ENCODE results near the gene RALBP1.

RALBP1 gene

DNA sequence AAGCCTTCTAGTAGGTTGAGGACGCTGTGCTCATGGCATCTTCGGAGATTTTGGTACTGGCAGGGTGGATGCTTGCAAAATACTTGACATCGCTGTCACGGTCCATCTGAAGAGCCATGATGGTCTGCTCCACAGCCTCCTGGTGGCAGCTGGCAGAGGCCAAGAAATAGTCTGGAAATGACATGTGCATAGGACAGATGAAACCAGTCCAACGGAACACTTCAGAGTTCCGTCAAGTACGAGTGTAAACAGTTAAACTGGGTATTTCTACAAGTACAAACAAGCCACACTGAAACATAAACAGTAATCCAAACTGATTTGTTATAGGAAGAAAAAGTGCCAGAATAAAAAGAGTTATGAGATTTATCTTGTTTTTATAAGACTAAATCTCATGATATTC is 72.5 kb downstream of the RALBP1 start:
- no peak for DNase-seq (ENCODE audit: low read depth)

DNA sequence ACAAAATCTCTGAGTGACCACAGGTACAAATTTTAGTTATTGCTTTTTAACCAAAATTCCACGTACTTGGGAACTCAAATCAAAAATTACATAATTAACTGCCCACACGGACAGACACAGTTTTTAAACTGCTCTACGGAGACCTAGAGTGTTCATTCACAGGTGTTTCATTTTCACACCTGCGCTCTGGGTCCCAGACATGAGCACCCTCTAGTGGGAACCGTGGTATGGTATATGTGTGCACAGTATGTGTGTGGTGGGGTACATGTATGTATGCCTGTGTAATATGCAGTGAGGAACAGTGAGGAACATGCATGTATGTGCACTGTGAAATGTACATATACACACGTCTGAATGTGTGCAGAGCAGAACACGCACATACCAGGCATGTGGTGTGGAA is 74.1 kb downstream of the RALBP1 start:
- no peak for DNase-seq (ENCODE audit: low read depth)

DNA sequence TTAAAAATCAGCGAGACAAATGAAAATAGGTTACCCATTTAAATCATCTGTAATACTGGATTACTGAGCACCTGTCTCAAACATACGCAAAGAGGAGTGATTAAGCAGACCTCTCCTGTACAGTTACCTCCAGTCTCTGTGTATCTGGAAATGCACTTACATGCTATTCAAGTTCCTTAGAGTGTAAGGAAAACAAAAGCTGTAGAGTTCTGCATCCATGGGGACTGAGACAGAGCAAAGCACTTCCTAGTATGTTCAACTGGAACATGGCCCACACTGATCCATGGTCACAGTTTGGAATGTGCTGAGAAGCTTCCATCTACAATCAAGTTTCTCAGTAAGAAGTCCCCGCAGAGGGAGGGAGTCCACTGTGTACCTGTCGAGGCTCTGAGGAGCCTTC is 75.1 kb downstream of the RALBP1 start:
- DNase-seq (ENCODE audit: low read depth), result no peak

DNA sequence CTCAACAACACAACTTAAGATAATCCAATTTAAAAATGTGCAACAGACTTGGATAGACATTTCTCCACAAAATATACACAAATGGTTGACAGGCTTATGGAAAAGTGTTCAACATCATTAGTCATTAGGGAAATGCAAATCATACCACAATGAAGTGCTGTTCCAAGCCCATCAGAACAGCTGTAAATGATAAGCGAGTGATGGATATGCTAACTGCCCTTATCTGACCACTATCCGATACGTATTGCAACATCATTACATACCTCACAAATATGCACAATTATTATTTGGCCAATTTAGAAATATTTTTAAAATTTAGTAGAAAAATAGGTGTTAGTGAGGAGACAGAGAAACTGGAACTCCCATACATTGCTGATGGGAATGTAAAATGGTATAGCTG is 76.9 kb downstream of the RALBP1 start:
- no peak for DNase-seq (ENCODE audit: low read depth)

DNA sequence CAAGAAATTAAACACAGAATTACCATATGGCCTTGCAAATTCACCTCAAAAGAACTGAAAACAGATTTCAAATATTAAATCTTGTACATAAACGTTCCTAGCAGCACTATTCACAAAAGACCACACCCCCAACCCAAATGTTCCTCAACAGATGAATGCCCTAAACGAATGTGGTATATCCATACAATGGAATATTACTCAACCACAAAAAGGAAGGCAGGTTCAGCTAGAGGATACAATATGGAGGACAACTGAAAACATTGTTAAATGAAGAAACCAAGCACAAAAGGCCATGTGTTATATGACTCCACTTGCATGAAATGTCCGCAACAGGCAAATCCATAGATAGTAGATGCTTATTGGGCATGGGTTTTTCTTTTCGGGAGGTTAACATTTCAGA is 77.3 kb downstream of the RALBP1 start:
- no peak for DNase-seq (ENCODE audit: low read depth)

DNA sequence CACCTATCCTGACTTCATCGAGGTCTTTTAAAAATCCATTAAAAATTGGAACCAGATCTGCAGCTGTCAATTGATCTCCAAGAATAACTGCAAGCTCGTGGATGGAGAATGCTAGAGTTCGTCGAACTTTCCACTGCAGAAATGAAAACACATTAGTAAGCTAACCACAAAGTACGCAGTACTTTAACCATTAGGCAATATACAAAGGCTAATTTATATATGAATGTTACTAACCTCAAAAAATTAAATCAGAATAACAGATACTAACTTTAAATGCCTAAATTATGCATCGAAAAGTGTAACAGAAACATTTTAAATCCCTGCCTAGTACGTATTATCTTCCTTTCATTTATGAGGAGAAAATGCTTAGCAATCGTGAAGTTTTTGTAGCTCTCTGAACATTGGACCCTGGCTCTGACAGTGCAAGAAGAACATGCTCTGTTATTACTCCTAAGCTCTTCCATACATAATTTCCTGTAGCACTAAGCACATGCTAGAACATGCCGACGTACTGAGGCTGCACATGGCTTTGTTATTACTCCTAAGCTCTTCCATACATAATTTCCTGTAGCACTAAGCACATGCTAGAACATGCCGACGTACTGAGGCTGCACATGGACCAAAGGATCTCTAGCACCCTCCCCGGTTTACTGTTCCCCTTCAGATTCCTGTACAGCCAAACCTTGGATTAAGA is 82.1 kb downstream of the RALBP1 start:
- DNase-seq (ENCODE audit: low read depth), result no peak

DNA sequence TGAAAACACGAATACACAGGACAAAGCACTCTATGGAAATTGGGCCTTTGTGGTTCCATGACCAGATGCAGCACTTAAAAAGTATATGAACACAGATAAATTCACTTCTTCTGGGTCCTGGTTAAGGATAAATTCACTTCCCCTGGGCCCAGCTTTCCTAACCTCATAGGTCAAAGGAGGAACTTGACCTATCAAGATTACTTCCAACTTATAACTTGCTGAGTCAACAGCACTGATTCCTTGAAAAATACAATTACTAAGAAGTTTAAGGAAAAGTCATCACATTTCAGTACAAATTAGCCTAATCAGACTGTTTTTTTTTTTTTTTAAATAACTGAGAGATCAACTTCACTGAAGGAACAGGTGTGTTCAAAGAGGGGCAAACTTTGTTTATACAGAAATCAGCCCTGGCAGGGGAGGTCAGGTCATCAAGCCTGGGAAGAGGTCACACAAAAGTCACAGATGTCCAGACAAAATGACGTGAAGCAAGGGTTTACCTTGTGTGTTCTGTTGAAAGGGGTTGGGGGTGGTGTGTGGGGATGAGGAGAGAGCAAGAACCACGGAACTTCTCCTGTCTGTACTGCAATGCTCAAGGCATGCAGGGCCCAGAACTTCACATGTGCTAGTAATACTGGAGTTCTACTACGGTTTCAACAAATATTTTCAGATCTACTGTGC is 83.2 kb downstream of the RALBP1 start:
- DNase-seq (ENCODE audit: low read depth), result no peak

DNA sequence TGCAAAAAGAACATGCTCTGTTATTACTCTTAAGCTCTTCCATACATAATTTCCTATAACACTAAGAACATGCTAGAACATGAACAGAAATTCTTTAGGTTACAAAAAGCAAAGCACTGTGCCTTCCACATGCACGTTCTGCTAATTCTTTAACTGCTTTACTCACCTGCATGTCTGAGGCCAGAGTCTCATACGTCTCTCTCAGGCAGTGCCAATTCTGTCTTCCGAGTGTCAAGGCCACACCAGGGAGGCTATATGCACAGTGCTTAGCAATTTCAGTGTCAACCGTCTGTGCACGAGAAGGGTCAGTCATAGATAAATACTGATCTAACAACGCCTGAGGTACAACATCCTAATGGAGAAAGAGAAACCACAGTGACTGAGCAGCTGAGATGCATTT is 83.9 kb downstream of the RALBP1 start:
- no peak for DNase-seq (ENCODE audit: low read depth)

DNA sequence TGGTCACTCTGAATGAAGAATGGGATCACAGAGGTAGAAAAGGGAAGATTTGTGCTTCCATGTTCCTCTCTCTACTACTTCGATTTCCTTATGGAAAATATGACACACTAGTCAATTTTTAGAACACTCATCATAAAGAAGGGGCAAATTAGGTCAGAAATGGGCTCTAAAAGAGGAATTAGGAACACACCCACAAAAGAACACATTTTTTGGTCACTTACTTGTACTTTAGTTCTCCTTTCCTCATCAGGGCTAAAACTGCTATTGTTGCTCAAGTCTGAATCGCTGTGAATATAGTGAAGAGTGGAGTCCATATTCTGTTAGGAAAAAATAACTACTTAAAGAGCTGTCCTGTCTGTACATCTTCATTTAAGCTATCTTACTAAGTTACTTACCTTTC is 86.4 kb downstream of the RALBP1 start:
- no peak for DNase-seq (ENCODE audit: low read depth)

DNA sequence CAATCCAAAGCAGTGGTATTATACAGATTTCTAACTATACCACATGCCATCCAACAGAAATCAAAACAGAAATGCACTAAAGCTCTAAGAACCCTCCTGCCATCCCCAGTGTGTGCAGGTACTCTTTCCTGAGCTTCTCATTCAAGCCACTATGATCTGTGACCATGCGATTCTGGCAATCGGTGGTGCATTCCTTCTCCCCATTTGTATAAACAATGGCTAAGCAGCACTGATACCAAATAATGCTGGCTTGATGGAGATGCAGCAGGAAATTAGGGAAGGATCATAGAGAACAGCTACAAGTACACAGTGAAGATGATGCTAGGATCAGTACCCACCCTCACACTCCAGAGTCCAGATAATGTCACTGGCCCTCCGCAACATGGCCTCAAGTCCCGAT is 87.3 kb downstream of the RALBP1 start:
- no peak for DNase-seq (ENCODE audit: low read depth)

DNA sequence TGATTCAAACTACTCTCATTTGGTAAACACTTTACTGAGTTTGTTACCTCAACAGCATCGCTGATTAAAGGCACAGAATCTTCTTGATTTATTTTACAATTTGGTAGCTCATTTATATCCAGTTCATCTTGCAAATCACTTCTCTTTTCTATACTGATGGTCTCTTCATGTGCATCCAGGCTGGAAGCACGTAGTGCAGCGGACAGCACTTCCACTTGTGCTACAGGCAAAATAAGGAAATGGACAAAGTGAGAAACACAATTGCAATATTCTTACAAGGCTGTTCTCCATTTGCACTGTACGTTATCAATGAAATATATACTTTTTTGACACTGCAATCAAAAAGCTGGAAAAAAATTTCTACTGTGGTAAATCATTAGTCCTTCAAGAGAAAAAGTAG is 88.0 kb downstream of the RALBP1 start:
- DNase-seq (ENCODE audit: low read depth), result no peak

DNA sequence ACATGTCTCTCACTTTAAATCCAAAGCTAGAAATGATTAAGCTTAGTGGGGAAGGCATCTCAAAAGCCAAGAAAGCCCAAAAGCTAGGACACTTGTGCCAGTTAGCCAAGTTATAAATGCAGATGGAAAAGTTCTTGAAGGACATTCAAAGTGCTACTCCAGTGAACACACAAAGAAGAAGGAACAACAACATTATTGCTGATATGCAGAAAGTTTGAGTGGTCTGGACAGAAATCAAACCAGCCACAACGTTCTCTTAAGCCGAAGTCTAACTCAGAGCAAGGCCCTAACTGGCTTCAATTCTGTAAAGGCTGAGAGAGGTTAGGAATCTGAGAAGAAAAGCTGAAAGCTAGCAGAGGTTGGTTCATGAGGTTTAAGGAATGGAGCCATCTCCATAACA is 90.1 kb downstream of the RALBP1 start:
- DNase-seq (ENCODE audit: low read depth), result no peak

DNA sequence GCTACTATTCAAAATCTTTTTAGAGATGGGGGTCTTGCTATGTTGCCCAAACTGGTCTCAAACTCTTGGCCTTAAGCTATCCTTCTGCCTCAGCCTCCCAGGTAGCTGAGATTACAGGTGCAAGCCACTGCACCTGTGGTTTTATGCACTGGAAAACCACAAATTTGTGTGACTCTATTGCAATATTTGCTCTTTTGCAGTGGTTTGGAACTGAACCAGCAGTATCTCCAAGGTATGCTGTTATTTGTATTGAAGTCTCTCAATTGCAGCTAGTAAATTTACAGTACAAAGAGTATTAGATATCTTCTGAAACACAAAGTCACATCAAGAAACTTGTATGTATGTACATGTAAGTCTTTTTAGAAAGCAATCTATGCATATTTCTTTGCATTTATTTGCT is 92.9 kb downstream of the RALBP1 start:
- DNase-seq (ENCODE audit: low read depth), result no peak

DNA sequence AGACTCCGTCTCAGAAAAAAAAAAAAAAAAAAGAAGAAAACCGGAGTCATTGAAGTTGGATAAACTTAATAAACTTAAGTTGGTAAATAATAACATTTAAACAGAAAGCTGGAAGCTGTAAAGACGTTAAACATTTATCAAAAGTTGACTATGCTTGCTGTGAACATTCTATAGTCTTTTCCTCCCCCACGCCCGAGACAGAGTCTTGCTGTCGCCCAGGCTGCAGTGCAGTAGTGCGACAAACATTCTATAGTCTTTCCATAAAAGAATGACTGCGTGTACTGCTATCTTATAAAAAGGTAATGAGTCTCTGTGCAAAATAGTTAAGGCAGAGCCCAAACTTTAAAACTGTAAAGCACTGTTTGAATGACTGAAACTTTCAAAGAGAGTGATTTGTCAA is 93.9 kb downstream of the RALBP1 start:
- no peak for DNase-seq (ENCODE audit: low read depth)

DNA sequence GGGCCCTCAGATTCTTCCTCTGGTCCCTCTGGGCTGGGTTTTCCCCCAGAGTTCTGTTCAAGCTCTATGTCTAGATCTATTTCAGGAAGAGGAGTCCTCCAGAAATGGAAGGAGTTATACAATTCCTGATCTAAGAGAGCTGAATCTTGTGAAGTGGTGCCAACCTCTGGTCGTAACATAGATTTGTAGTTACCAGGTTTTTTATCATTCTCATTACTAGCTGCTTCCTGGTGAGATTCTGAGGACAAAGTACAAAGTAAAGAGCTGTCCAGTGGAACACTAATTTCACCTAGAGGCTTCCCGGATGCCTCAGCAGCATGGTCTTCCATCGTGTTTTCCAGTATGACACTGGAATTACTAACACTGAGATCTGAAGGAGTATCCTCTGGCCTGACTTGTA is 94.9 kb downstream of the RALBP1 start:
- DNase-seq (ENCODE audit: low read depth), result no peak

DNA sequence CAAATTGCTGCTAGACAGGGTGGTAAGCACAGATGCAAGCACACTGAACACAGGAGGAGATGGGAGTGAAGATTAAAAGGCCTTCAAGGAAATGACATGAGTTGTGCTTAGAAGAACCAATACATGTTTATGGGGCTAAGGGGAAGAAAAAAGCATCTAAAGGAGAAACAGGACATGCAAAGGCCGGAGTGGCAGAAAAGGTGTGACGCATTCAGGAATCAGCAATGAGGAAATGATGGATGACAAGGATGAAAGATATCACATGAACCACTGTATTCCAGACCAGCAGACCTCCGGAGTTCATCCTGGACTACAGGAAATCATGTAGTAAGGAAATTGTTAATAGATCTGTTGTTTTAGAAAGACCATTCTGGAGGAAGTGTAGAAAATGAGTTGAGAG is 96.2 kb downstream of the RALBP1 start:
- no peak for DNase-seq (ENCODE audit: low read depth)

DNA sequence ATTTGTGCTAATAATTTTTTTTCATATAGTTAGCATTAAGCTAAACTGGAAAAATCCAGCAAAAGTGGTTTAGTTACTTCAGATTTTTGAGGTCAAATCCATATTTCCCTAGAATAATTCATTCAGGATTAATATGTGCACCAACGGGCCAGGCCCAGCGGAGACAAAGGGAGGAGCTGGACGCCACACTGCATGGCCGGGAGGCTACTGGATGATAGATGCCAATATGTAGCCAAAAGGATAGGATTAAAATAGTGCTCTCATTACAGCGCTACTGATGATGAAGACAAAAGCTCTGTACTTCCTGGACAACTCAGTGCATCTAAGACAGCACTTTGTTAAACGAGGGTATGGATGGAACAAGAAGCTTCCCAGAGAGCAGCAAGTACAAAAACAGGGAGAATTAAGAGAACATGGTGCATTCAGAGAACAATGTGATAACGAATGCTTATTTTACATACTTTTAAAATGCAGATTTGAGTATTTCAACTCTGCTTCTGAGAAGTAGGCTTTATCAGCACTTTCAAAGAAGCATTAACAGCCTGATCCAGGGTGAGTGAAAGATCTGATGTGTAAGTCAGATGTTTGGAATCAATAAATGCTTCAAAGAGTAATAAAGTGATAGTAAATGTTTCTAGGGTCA is 99.3 kb downstream of the RALBP1 start:
- no peak for DNase-seq (ENCODE audit: low read depth)

DNA sequence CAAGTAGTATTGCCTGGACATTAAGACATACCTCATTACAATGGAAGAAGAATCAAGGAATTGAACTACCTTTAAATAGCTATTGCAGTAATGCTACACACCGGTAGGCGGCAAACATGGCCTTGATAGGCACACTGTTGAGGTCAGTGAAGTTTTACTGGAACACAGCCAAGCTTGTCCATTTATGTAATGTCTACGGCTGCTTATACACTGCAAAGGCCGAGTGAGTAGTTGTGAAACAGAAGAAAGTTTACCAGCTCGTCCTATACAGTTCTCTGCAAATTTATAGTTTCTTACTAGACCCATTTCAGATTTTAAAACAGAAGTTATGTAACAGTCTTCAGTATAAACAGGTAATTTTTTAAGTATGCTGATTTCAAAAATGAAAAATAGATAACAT is 100.2 kb downstream of the RALBP1 start:
- no peak for DNase-seq (ENCODE audit: low read depth)

DNA sequence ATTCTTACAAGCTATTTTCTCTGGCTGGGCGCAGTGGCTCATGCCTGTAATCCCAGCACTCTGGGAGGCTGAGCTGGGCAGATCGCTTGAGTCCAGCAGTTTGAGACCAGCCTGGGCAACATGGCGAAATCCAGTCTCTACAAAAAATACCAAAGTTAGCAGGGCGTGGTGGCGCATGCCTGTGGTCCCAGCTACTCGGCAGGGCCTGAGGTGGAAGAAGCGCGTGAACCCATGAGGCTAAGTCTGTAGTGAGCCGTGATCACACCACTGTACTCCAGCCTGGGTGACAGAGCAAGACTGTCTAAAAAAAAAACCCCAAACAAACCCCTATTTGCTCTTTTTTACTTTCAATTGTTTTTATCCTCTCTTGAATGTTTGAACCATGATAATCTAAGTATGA is 102.0 kb downstream of the RALBP1 start:
- DNase-seq (ENCODE audit: low read depth), result no peak

DNA sequence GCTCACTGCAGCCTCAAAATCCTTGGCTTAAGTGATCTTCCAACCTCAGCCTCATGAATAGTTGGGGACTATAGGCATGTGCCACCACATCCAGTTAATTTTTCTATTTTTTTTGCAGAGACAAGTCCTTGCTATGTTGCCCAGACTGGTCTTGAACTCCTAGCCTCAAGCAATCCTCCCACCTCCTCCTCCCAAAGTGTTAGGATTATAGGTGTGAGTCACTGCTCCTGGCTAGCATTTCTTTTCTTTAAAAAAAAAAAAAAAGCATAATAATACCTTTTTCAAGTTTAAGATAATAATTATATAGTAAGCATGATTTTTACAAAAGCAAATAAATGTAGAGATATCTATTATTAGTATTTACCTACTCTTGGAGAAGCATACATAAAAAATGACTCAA is 103.0 kb downstream of the RALBP1 start:
- no peak for DNase-seq (ENCODE audit: low read depth)

DNA sequence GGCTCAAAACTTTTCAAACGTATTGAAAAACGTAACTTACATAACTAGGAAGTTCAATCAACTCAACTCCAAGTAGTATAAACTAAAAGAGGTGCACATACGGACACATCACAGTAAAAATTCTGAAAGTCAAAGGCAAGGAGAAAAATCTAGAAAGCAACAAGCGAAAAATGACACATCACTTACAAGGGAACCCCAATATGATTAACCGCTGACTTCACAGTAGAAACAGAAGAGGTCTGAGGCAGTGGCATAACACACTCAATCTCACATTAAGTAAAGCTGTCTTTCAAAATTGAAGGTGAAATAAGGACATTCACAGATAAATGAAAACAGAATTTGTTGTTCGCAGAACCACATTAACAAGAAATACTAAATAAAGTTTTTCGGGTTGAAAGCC is 106.4 kb downstream of the RALBP1 start:
- no peak for DNase-seq (ENCODE audit: low read depth)

DNA sequence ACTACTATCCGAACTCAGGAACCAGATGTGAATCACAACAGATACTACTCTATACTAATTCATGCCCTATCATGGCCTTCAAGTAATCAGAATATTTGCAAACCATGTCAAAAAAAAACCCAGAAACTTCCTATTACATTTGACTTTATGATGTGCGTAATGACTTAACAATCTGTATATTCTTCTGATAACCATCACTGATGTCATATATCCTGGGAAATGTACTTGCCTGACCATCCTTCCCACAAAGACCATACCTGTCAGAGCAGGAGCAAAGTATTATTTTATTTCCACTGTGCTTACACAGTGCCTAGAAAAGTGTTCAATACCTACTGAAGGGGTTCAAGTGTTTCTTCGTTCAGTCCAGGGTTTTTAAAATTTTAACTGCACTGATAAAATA is 111.5 kb downstream of the RALBP1 start:
- DNase-seq (ENCODE audit: low read depth), result no peak
